ENCODE data around the gene RXRA.
A peak's percentile ranks its signal among the peaks of the same experiment; 100 is the strongest.

Gene RXRA

DNA sequence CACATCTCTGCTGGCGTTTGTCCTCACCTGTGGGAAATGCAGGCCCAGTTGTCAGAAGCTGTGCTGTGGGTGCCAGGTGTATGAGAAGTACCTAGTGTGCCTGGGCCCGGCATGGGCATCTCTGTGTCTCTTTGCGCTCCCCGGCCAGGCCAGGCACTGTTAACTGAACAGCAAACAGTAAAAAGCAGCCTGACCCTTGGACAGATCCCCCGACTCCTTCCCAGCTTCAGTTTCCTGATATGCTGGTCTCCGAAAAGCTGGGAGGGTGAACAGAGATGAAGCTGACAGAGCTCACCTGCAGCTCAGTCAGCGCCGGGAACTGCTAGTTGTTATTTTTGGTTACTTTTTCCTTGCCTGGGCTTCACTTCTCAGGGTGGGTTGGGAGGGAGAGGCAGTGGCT lies 28.9 kb downstream of the RXRA start:
- no peak for DNase-seq (ENCODE audit: low spot score)

DNA sequence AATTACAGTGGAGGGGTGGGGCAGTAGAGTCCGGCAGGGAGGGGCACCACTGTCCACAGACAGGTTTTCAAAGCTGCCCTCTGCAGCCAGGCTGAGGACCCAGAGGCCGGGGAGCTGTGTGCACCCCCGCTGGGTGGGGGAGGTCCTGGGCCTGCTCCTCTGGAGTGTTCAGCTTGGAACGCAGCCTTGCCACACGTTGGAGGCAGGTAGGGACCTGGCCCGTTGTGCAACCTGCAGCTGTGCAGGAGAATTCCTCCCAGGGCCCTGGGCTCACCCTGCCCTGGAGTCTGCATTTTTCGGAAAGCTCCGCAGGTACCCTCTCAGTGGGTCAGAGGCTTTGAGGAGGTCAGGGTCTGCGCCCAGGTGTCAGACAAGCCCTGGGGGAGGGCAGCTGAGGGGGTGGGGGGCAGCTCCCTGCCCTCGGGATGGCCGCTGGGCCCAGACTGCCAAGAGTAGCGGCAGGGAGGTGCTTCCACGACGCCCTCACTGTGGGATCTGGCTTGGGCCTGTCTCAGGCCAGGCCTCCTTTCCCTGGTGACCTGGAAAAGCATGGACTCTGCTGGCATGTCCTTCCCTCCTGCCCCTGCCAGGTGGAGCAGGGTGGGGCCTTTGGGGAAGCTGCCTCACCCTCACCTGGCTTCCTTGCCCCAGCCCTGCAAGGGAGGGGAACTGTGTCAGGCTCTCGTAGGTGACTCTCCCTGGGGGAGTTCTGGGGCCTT lies 29.5 kb downstream of the RXRA start:
- DNase-seq (ENCODE audit: low spot score): no peak

DNA sequence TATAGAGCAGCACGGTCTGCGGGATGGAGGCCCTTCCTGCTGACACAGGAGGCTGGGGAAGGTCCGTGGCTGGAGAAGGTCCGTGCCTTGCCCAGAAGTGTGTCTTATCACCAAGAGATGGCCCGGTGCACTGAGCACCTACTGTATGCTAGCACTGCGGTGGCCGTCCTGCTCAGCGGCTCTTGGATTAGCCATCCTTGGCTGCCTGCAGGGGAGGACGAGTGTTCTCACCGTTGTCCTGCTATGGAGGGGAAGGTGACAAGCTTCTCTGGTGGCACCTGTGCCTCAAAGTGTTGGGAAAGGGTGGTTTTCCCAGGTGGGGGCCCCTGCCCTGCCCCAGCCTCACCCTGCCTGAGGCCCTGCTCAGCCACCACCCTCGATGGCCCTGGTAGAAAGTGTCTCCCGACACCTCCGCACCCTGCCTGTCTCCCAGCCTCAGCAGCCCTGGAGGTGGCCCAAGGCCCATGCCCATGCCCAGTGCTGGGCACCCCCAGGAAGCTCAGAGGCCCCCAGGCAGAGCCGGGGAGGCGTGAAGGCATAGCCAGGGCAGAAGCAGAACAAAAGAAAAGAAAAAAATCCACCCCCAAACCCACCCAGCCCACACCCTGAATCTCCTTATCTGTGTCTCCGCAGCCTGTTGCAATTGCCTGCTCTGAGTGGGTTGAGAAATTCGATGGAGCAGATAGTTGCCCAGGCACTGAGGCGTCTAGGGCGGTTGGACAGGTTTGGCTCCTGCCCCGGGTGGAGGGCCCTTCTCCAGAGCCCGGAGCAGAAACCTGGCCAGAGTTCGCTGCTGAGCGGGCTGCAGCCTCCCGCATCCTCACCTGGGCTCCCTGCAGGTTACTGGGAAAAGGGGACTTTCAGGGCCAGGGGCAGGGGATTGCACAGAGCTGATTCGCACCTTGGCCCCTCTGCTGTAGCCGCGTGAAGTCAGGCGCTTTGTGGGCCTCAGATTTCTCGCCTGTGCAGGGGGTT lies 30.5 kb downstream of the RXRA start:
- no peak for DNase-seq (ENCODE audit: low spot score)

DNA sequence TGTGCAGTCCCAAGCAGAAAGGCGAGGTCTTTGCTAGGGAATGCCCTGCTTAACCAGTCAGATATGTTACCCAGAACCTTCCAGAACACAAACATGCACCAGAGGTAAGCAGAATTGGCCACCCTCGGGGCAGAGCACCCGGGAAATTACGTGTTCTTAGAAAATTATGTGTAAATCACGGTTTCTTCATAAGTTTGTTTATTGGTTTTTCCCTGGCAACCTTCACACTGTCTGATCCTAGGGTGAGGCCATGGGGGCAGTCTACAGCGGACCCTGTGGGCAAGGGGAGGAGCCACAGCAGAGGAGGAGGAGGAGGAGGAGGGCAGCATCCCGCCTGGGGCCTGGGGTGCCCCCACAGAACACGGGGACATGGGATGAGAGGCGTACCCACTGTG lies 31.4 kb downstream of the RXRA start:
- no peak for DNase-seq (ENCODE audit: low spot score)

DNA sequence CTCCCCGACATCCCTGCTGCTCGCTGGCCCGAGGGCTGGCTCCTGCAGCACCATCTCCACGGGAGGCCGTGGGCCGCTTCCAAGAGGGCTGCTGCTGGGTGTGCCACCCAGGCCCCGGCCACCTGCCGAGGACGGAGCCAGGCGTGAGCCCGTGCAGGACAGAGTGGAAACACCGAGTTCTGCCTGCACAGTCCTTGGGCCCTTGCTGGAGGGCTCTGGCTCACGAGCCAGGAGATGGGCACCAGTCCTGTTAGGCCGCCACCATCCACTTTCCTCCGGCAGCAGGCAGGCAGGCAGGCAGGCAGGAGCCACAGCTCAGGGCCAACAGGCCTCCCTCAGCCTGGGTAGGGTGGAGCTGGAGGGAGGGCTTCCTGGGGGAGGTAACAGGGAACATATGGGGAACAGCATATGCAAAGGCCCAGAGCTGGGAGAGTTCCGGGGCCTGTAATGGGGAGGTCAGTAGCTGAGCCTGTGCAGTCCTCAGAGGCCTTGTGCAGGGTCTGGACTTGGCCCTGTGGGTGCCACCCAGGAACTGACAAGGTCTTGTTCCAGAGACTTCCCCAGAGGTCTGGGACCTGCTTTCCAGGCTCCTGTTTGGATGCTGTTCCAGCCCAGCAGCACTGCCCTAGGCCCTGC lies 31.9 kb downstream of the RXRA start:
- no peak for DNase-seq (ENCODE audit: low spot score)

DNA sequence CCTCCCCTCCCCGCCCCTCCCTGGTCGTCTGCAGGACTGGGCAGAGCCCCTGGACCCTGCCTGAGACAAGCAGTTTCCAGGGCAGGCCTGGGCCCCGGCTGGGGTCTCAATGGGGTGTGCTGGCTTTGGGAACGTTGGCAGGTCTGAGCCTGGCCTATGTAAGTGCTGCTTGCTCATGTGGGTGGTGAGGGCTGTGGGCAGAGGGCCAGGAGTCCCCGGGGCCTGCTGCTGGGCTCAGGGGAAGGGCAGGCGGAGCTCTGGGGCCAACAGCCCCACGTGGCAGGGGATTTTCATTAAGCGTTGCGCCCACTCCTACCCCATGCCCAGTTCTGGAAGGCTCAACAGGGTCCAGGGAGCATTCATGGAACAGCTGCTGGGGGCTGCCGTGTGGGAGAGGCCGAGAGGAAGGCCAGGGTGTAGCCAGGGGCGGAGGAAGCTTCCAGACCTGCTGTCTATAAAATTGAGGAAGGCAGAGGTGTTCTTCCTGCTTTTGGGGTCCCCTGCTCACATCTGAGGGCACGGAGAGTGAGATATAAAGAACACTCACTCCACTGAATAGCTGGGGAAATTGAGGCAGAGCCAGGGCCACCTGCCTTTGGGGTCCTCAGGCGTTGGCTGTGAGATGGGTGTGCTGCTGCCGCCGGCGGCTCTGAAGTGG lies 32.5 kb downstream of the RXRA start:
- DNase-seq (ENCODE audit: low spot score): no peak

DNA sequence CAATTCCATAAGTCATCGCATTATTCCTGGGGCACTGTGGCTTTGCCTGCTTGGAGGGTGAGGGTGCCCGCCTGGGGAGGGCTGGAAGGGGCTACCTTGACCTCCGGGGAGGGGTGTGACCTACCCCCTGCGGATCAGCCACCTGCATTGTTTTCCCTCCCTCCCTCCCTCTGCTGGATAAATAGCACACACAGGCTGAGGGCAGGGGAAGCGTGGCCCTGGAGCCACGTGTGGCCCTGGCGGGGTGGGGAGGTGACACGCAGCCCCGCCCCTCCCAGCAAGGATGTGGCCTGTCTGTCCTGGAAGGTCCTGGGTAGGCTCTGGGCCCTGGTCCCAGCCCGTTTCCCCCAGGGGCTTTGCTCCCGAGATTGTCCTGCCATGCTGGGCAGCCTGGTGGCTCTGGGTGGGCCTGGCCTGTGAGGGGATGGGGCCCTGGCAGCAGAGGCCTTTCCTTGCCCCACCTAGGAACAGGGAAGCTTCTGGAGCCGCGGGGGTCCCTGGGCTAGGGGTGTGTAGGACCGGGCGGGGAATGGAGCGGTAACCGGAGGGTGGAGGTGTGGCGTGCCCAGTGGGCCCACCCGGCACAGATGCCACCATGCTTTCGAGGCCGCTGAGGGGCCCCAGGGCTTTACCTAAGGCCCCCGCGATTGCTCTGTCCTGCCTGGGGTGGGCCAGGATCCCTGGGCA lies 33.4 kb downstream of the RXRA start:
- no peak for DNase-seq (ENCODE audit: low spot score)

DNA sequence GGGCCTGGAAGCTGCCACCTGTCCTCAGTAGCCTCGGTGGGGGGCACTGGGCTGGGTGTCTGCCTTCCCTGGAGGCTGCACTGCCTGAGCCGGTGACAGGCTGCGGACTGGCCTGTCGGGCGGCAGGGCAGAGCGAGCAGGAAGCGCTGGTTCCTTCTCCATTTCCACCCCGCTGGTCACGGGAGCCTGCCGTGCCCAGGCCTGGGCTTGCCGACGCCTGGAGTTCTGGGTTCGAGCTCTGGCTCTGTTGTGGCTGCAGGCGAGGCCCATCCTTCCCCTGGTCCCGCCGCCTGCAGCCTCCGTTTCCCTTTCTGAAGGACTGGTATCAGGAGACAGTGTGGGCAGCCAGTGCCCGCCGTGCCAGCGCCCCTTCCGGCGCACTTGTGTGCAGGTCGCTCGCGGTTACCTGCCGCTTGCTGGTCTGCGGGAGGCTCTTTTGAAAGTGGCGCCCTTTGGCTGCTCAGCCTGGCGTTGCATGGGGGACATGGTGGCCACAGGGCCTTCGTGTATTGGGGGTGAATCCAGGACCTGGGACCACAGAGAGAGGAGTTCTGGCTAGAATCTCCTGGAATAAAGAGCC lies 34.0 kb downstream of the RXRA start:
- no peak for DNase-seq (ENCODE audit: low spot score)

DNA sequence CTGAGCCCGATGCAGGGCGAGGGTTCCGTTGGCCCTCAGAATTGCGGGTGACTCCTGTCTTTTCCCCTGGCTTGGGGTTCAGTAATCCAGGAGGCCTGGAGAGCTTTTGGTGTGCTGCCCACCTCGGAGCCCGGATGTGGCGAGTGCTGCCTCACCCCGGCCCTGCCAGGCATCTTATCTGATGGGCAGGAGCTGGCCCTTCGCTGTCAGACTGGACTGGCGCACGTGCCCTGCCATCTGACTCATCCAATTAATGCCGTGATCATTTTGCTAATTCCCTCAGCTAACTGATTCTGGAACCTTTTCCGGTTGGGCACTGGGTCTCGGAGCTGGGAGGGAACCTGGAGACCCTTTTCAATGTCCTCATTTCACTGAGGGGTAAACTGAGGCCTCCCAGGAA lies 34.6 kb downstream of the RXRA start:
- DNase-seq (ENCODE audit: low spot score): no peak

DNA sequence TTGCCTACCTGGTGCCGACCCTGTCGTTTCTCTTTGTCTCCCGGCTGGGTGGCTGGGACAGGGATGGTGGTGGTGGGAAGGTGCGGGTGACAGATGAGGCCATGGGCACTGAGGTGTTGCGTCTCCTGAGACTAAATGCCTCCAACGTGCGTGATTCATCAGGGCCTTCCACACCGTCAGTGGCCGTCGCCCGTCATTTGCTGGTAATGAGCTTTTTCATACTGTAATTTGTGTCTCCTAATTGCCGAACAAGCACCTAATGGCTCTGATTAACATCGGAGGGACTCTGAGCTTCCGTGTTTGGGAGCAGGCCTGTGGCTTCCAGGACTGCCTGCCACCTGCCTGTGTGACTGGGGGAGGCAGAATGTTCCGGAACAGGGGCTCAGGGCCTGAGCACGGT lies 35.2 kb downstream of the RXRA start:
- no peak for DNase-seq (ENCODE audit: low spot score)

DNA sequence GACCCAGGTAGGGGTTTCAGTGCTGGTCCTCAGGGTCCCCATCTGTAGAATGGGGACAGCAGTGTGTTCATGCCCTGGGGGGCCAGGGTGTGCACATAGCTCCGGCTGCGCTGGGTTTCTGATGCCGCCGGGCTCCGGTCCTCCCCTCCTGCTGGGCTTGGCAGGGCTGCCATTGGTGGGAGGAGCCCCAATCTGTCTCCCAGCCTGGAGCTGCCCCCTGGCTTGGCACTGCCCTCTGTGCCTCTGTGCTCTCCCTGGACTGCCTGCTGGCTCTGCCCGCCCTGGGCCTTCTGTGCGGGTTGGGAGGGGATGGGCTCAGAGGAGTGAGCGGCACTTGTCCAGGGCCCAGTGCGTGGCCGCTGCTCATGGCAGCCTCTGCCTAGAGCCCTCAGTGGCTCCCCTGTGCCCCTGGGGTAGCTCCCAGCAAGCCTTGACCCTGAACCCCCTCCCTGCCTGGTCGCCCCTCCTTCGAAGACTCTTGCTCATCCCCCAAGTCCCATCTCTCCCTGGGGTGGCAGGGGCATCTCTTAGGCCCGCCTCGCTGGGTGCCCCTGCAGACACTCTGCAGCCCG lies 35.7 kb downstream of the RXRA start:
- DNase-seq (ENCODE audit: low spot score): no peak

DNA sequence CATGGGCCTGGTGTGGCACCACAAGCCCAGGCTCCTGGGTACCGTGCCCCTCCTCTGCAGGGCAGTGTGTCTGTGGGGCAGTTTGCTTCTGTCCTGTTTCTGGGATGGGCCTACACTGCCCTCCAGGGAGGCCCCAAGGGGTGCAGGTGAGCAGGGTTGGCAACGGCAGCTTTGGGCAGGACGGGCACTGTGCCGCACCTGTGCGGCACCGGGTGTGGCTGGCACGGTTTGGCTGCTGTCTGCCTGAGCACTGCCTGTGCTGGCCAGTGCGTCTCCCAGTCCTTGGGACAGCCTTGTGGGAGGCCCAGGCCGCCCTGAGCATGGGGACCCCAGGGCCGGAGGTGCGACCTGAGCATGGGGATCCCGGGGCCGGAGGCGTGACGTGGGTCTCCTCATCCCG lies 37.2 kb downstream of the RXRA start:
- no peak for DNase-seq (ENCODE audit: low spot score)

DNA sequence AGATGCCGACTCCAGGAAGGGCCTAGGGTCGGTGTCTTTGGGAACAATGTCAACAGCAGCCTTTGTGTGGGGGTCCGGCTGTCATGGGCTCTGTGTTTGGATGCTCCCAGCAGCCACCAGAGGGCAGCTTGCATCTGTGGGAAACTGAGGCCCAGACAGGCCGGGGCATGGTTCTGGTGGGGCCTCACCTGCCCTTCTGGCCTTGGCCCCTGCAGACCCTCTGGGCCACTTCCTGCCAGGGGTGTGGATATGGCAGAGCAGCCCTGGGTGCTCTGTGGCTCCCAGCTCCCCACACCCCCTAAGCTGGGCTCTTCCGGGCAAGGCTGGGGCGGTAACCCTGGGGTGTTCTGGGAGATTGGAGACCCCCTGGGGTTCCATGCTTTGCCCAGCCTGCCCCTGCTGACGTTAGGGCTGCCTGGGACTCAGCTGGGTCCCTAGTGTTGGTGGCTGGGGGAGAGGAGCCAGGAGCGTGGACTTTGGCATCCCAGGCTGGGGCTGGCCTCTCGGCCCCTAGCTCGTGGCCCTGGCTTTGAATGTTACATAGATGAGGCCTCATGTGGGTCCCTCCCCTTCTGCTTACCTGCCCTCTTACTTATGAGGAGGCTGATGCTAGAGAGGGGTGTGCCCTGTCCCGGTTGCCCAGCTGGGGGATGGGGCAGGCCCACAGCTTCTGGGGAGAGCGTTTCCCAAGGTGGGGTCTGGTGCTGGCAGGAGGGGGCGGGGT lies 38.3 kb downstream of the RXRA start:
- no peak for DNase-seq (ENCODE audit: low spot score)

DNA sequence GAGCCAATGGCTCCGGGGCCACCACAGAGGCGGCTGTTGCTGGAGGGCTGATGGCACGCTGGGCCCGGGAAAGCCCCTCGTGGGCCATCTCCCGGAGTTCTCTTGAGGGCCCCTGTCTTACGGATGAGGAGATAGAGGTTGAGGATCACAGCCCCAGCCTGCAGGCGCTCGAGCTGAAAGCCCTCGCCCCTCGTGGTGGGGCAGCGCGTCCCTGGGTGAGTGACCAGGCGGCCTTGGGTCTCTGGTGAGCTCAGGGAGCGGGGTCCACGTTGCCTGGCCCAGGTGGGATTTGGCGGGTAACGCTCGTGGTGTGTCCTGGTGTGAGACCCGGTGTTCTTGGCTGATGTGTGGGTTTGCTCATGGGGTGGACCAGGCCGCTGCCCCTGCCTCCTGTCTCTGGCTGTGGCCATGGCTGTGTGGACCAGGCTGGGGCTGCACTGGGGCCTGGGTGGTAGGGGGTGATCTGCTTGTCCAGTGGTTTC lies 38.9 kb downstream of the RXRA start:
- no peak for DNase-seq (ENCODE audit: low spot score)

DNA sequence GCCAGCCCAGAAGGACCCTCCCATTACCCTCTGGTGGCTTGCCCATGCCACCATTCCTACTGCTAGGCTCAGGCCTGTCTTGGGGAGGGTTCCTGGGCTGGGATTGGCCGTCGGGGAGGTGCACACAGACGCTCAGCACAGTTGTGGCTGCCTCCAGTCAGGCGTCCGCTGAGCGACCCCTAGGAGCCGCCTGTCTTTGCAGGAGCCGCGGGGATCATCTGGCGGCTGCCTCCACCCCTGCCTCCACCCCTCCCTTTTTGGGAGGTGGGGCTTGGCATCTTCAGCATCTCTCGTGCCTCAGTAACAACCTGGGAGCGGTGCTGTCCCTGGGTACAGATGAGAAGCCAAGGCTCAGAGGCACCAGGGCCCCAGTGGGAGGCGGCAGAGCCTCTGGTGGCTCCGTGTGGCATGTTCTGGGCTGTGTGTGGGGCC lies 39.6 kb downstream of the RXRA start:
- no peak for DNase-seq (ENCODE audit: low spot score)

DNA sequence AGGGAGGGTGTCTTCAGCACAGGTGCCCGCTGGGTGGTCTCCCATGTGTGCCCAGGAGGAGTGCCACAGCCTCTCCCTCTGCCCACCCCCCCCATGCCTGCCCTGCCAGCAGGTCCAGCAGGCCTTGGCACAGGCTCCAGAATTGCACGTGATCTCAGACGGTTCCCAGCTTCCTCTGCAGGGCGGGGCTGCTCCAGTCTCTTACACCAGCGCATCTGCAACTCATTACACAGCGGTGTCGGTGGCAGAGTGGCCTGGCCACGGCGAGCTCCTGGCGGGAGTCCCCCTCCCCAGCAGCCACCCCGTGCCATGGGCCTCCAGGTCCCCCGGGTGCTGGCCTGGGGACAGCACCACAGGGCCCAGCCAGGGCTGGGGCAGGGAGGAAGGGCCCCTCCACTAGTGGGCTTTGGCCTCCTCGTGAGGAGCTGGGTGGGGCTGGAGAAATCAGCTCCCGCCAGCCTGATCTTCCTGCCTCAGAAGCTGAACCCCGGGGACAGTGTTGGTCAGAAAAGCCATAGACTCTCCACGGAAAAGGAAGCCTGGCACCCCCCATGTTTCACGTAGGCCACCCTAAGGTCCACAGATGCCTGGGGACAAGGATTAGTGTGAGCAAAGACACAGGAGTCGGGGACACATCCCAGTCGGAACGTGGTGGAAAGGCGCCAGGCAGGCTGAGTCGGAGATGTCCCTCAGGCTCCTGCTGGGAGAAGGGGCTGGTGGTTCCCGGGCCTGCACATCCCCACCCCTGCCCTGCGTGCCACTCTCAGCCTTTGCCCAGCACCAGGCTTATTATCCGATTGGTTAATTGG lies 40.2 kb downstream of the RXRA start:
- DNase-seq (ENCODE audit: low spot score): peak; percentile 65

DNA sequence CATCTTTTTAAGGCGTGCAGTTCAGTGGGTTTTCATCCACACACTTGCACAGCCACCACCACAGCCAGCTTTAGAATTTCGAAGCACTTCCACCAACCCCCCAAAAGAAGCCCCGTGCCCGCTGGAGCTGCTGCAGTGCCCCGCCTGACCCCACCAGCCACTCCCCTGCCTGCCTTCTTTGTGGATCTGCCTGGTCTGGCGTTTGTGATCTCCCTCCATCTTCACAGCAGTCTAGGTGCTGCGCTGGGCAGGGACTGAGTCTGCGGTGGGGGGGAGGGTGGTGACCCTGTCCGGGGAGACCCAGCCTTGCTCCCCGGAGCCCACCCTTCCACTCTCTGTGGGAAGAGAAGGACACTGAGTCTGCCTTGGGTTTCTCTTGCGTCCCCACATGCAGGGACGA lies 40.8 kb downstream of the RXRA start:
- no peak for DNase-seq (ENCODE audit: low spot score)

DNA sequence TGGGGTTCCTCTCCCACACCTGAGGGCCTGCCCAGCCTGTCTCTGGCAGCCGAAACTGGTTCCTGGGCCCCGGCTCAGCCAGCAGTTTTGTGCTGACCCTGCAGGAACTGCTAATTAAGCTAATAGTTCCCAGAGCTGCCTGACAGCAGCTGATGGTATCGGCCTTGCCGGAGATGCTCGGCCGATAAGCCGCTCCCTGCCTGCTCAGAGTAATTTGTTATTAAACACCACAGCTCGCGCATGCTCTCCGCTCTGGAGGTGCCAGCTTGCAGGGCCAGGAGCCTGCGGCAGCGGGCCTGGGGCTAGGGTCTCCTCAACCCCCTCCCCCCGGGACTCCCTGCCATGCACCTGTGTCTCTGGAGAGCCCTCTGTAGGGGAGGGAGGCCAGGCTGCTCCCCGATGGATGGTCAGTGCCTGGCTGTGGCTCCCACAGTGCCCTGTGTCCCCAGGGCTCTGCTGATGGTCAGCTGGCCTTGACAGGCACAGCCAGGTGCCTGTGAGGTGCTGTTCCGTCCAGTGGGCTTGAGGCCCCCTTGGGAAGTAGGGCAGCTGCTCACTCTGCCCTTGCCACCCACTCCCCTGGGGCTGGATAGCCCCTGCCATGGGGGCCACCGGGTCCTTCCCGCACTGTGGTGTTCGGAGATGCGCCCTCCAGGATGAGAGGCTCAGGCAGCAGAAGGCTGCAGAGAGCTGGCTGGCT lies 41.7 kb downstream of the RXRA start:
- DNase-seq (ENCODE audit: low spot score): no peak

DNA sequence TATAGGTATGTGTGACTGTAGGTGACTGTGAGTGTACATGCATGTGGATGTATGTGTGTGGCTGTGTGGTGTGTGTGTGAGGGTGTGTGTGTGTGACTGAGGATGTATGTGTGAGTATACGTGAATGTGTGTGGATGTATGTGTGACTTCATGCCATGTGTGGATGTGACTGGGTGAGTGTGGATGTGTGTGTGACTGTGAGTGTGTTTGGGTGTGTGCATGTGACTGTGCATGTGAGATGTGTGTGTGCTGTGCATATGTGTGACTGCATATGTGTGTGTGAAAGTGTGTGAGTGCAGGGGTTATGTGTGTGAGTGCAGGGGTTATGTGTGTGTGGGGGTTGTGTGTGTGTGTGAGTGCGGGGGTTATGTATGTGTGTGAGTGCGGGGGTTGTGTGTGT lies 42.3 kb downstream of the RXRA start:
- no peak for DNase-seq (ENCODE audit: low spot score)

Data from SW480 (cell line).